GM19455 (cell line): ENCODE measurements around the gene PAF1.

Source experiments
- ATAC-seq: cut with Tn5 transposase; IDR thresholded peaks from one replicate; pipeline ENCODE4 v1.9.1; 2021; ENCODE audit not compliant: unreplicated experiment

PAF1 gene

GRCh38 chr19:39406656-39407409 is 15.9 kb upstream of the PAF1 start, which contains the start of gene ZFP36:
ZFP36 (plus strand) TSS chr19:39406847; CDS start chr19:39406905, 58 bp downstream.
- ATAC-seq = no peak

DNA sequence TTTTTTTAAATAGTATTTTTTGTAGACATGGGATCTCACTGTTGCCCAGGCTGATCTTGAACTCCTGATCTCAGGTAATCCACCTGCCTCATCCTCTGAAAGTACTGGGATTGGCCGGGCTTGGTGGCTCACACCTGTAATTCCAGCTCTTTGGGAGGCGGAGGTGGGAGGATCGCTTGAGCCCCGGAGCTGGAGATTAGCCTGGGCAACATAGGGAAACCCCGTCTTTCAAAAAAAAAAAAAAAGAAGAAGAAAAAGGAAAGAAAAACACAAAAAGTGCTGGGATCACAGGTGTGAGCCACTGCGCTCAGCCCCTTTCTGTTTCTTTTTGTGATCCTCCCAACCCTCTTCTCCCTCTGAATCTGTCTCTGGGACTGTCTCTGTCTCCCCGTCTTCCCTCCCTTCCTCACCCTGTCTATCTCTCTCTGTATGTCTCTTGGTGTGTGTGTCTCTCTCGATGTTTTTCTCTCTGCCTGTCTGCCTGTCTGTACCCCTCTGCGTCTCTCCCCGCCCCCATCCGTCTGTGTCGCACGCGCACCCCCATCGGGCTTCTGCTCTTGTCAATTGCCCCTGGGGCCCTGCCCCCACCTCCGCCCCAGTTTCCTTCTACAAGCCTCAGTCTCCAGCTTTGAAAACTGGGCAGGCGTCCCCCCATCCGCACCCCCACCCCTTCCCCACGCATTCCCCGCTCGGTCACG is 15.2 kb upstream of the PAF1 start:
- no peak for ATAC-seq

DNA sequence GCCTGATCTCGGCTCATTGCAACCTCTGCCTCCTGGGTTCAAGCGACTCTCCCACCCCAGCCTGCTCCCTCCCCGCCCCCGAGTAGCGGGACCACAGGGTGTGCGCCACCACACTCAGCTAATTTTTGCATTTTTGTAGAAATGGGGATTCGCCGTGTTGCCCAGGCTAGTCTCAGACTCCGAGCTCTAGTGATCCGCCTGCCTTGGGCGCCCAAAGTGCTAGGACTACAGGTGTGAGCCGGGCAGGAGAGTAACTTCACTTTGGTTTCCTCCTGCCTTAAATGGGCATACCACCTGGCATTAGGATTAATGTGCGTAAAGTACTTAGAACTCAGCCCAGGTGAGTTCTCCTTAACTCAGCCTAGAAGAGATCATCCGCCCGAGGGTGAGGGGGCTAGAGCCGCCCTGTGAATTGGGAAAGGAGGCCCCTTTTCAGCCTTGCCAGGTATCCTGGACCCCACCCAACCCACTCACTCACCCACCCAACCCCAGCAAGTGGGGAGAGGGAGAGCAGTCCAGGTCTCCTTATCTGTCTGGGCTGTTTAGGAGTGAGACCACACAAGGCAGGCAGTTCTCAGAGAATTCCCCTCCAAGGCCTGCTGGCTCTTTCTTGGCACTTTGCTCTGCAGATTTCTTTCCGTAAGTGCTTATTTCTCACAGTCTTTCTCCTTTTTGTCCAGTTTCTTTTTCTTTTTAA is 14.5 kb upstream of the PAF1 start:
- ATAC-seq = no peak

- no peak for ATAC-seq
Observed at GRCh38 chr19:39403331-39404312, 12.7 kb upstream of the PAF1 start.

- no peak for ATAC-seq
Observed at GRCh38 chr19:39402346-39403300, 11.7 kb upstream of the PAF1 start.

DNA sequence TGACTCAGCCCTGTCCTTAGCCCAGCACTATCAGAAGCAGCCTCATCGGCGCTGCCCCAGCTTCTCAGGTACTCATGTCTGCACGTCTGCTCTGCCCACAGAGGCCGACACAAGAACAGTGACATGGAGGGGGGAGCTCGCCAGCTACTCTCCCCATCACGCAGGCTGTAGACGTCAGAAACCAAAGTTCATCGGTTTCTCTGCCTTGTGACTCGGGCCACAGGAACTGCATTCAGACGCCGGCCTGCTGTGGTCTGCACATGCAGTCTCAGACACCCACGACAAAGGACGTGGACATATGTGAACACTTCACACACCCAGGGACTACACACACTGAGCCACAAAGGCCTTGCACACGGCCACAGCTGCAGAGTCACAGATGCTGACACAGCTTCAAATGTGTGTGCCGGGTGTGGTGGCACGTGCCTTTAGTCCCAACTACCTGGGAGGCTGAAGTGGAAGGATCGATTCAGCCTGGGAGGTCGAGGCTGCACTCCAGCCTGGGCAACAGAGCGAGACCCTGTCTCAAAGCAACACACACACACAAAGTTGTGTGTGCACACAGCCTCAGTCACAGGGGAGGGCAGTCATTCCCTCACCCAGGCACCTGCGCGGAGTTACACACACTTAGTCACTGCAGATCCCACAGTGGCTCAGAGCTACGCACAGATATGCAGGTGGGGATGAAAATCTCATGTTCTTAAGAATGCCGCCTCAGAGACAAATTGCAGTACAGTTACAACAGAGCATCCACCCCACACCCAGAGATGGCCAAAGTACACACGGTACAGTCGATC is 10.8 kb upstream of the PAF1 start:
- ATAC-seq = no peak

- ATAC-seq = no peak
Observed at GRCh38 chr19:39401070-39401548, 10.2 kb upstream of the PAF1 start.

DNA sequence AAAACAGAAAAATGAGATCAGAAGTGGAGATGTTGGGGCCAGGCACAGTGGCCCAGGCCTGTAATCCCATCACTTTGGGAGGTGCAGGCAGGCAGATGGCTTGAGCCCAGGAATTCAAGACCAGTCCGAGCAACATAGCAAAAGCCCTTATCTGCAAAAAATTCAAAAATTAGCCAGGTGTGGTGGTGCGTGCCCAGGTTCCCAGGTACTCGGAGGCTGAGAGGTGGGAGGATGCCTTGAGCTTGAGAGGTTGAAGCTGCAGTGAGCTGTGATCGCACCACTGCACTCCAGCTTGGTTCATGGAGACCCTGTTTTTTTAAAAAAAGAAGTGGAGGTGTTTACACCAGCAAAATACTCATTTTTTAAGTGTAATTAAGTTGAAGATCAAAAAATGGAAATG is 9.2 kb upstream of the PAF1 start:
- ATAC-seq = no peak

GRCh38 chr19:39399668-39400050 is 8.8 kb upstream of the PAF1 start:
- no peak for ATAC-seq

- no peak for ATAC-seq
Observed at GRCh38 chr19:39398297-39398864, 7.5 kb upstream of the PAF1 start.

- ATAC-seq = no peak
Observed at GRCh38 chr19:39397360-39398296, 6.7 kb upstream of the PAF1 start.

- ATAC-seq = no peak
Observed at GRCh38 chr19:39390451-39390750, 505 bp downstream of the PAF1 start.

- ATAC-seq = no peak
Observed at GRCh38 chr19:39389631-39390414, 1.1 kb downstream of the PAF1 start.

- no peak for ATAC-seq
Observed at GRCh38 chr19:39388657-39389056, 2.2 kb downstream of the PAF1 start.

DNA sequence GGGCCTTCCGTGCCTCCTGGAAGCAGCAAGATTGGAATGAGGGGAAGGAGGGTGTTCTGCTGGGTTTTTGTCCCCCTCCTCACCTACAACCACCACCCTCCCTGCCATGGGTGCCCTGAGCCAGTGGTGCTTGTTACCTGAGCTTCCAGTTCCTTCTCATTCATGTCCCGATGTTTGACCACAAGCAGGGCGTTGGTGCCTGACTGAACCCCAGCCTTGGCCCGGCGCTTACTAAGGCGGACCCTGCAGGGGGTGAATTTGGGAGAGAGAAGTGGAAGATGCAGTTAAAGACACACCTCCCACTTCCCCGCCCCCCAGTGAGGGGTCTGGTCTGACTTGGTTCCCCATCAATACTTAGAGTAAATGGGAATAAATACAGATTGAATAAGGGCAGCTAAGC is 4.3 kb downstream of the PAF1 start:
- ATAC-seq = no peak

- ATAC-seq = no peak
Observed at GRCh38 chr19:39385629-39386411, 5.1 kb downstream of the PAF1 start.
